ENCODE results near the gene MMP8. TPM values are rescaled to one million over a fixed set of nuclear protein-coding genes. Genes with fewer than 3 reads are reported as not detected.

MMP8 gene
- total RNA-seq, 1 donor from 2014 or later = not detected

GRCh38 chr11:102676084-102676483, 48.7 kb downstream of the MMP8 start:
- Mint-ChIP-seq H3K4me1 (ENCODE audit: unreplicated experiment) (no peaks in the 10 kb centered on the region), H3K4me3 (ENCODE audit: unreplicated experiment) (no peak overlapping the region), H3K27ac (ENCODE audit: unreplicated experiment) (no peak overlapping the region), H3K36me3 (ENCODE audit: unreplicated experiment) (peaks cover 2% of the 10 kb centered on the region), H3K9me3 (ENCODE audit: unreplicated experiment) (no peaks in the 10 kb centered on the region), H3K27me3 (ENCODE audit: unreplicated experiment) (peaks cover 9% of the 10 kb centered on the region)
- TF ChIP-seq CTCF (IDR thresholded peaks at IDR 0.05) = no peak
- DNase-seq (ENCODE audit: extremely low spot score, unreplicated experiment) = no peak

GRCh38 chr11:102669664-102670063, 55.1 kb downstream of the MMP8 start:
- Mint-ChIP-seq H3K27ac (ENCODE audit: unreplicated experiment) (no peak overlapping the region), H3K4me1 (ENCODE audit: unreplicated experiment) (peaks cover 3% of the 10 kb centered on the region), H3K27me3 (ENCODE audit: unreplicated experiment) (no peaks in the 10 kb centered on the region), H3K36me3 (ENCODE audit: unreplicated experiment) (peaks cover 2% of the 10 kb centered on the region), H3K4me3 (ENCODE audit: unreplicated experiment) (no peak overlapping the region), H3K9me3 (ENCODE audit: unreplicated experiment) (no peaks in the 10 kb centered on the region)
- DNase-seq (ENCODE audit: extremely low spot score, unreplicated experiment) = no peak
- no peak for TF ChIP-seq CTCF (IDR thresholded peaks at IDR 0.05)

GRCh38 chr11:102666331-102666957, 58.3 kb downstream of the MMP8 start:
- Mint-ChIP-seq H3K9me3 (ENCODE audit: unreplicated experiment) (no peaks in the 10 kb centered on the region), H3K27ac (ENCODE audit: unreplicated experiment) (no peak overlapping the region), H3K4me3 (ENCODE audit: unreplicated experiment) (no peak overlapping the region), H3K4me1 (ENCODE audit: unreplicated experiment) (peaks cover 3% of the 10 kb centered on the region), H3K36me3 (ENCODE audit: unreplicated experiment) (no peaks in the 10 kb centered on the region), H3K27me3 (ENCODE audit: unreplicated experiment) (peaks cover 3% of the 10 kb centered on the region)
- no peak for DNase-seq (ENCODE audit: extremely low spot score, unreplicated experiment)
- TF ChIP-seq CTCF (IDR thresholded peaks at IDR 0.05) = peak; percentile 87

- Mint-ChIP-seq H3K27me3 (ENCODE audit: unreplicated experiment) (peaks cover 9% of the 10 kb centered on the region), H3K27ac (ENCODE audit: unreplicated experiment) (no peak overlapping the region), H3K4me3 (ENCODE audit: unreplicated experiment) (no peak overlapping the region), H3K9me3 (ENCODE audit: unreplicated experiment) (no peaks in the 10 kb centered on the region), H3K4me1 (ENCODE audit: unreplicated experiment) (peaks cover 3% of the 10 kb centered on the region), H3K36me3 (ENCODE audit: unreplicated experiment) (no peaks in the 10 kb centered on the region)
- no peak for TF ChIP-seq CTCF (IDR thresholded peaks at IDR 0.05)
- DNase-seq (ENCODE audit: extremely low spot score, unreplicated experiment) = no peak
These were observed 60.6 kb downstream of the MMP8 start for GRCh38 chr11:102664001-102664752.

GRCh38 chr11:102662607-102663006, 62.1 kb downstream of the MMP8 start:
- no peak overlapping the region for H3K4me3 Mint-ChIP-seq (ENCODE audit: unreplicated experiment)
- TF ChIP-seq CTCF (IDR thresholded peaks at IDR 0.05) = no peak
- peaks cover 3% of the 10 kb centered on the region for H3K4me1 Mint-ChIP-seq (ENCODE audit: unreplicated experiment)
- no peak overlapping the region for H3K27ac Mint-ChIP-seq (ENCODE audit: unreplicated experiment)
- no peaks in the 10 kb centered on the region for H3K9me3 Mint-ChIP-seq (ENCODE audit: unreplicated experiment)
- DNase-seq (ENCODE audit: extremely low spot score, unreplicated experiment) = no peak
- H3K36me3 Mint-ChIP-seq (ENCODE audit: unreplicated experiment) = no peaks in the 10 kb centered on the region
- H3K27me3 Mint-ChIP-seq (ENCODE audit: unreplicated experiment) = peaks cover 18% of the 10 kb centered on the region

Data from osteocyte (in vitro differentiated cells).